Measurements from ENCODE around the gene TMA7B.

- TF ChIP-seq CTCF (IDR thresholded peaks at IDR 0.05; ENCODE audit: low read depth, low read length), result no peak
- TF ChIP-seq EZH2phosphoT487 (IDR thresholded peaks at IDR 0.05; ENCODE audit: low read depth), result no peak
Measured at GRCh38 chr22:39974065-39974464, 13.9 kb downstream of the TMA7B start.
